DND-41 (cell line): Measurements from ENCODE around the gene GABBR2.

Experiments used
- ATAC-seq: fragments of 200-7000 bp; cut with Tn5 transposase; 3 replicates; pipeline ENCODE4 v1.9.1; 2021; ENCODE audit warnings: low read depth; ENCODE audit not compliant: insufficient read depth
- DNase-seq: peaks from one replicate; pipeline ENCODE4 v3.0.0-alpha.2; 2020
- H2AFZ ChIP-seq: 2 replicates; pipeline ENCODE4 v1.6.0; 2012; ENCODE audit warnings: low read depth, low read length
- H3K27ac ChIP-seq: 2 replicates; pipeline ENCODE4 v1.5.1; 2012; ENCODE audit warnings: low read length, inconsistent platforms
- H3K27me3 ChIP-seq: fragments of 200-600 bp; sonication (generic); 2 replicates; pipeline ENCODE4 v1.6.0; 2012; ENCODE audit warnings: low read length, mild to moderate bottlenecking, inconsistent platforms; ENCODE audit not compliant: insufficient read depth, poor library complexity
- H3K36me3 ChIP-seq: 2 replicates; pipeline ENCODE4 v1.5.1; 2012; ENCODE audit warnings: low read length, inconsistent platforms; ENCODE audit not compliant: insufficient read depth
- H3K4me1 ChIP-seq: 2 replicates; pipeline ENCODE4 v1.5.1; 2012; ENCODE audit warnings: mild to moderate bottlenecking, low read length; ENCODE audit not compliant: insufficient read depth
- H3K4me2 ChIP-seq: 2 replicates; pipeline ENCODE4 v1.6.0; 2012; ENCODE audit warnings: mild to moderate bottlenecking, moderate library complexity, low read length, inconsistent platforms; ENCODE audit not compliant: insufficient read depth
- H3K4me3 ChIP-seq, 2 experiments: fragments of 200-600 bp in 1 of 2; shearing (Covaris generic) in 1 of 2; 2 replicates each; pipeline ENCODE4 v1.5.1; 2012 to 2016; ENCODE audit warnings: inconsistent platforms in 2 of 2, low read length in 2 of 2, mild to moderate bottlenecking in 2 of 2, low read depth in 1 of 2, moderate library complexity in 1 of 2
- H3K79me2 ChIP-seq: 2 replicates; pipeline ENCODE4 v1.6.0; 2012; ENCODE audit warnings: low read length, inconsistent platforms; ENCODE audit not compliant: insufficient read depth
- H3K9ac ChIP-seq: 2 replicates; pipeline ENCODE4 v1.6.0; 2012; ENCODE audit warnings: low read depth, mild to moderate bottlenecking, inconsistent platforms, low read length, moderate library complexity
- H3K9me3 ChIP-seq: 2 replicates; pipeline ENCODE4 v1.5.1; 2012; ENCODE audit warnings: low read length, moderate library complexity, mild to moderate bottlenecking, inconsistent platforms; ENCODE audit not compliant: insufficient read depth, severe bottlenecking
- H4K20me1 ChIP-seq: 2 replicates; pipeline ENCODE4 v1.6.0; 2012; ENCODE audit warnings: low read length; ENCODE audit not compliant: insufficient read depth
- EZH2 ChIP-seq: IDR thresholded peaks from 3 replicates; pipeline ENCODE4 v1.6.1; 2012; ENCODE audit warnings: borderline replicate concordance, low read depth, mild to moderate bottlenecking, moderate library complexity, low read length, inconsistent platforms; ENCODE audit not compliant: severe bottlenecking
- TF ChIP-seq, protein P1 (sequence below): IDR thresholded peaks from 2 replicates; pipeline ENCODE4 v1.5.1; 2012; ENCODE audit warnings: borderline replicate concordance, low read length, moderate library complexity, mild to moderate bottlenecking; ENCODE audit not compliant: poor library complexity, severe bottlenecking; ENCODE audit errors: extremely low read depth

The GABBR2 gene

DNA sequence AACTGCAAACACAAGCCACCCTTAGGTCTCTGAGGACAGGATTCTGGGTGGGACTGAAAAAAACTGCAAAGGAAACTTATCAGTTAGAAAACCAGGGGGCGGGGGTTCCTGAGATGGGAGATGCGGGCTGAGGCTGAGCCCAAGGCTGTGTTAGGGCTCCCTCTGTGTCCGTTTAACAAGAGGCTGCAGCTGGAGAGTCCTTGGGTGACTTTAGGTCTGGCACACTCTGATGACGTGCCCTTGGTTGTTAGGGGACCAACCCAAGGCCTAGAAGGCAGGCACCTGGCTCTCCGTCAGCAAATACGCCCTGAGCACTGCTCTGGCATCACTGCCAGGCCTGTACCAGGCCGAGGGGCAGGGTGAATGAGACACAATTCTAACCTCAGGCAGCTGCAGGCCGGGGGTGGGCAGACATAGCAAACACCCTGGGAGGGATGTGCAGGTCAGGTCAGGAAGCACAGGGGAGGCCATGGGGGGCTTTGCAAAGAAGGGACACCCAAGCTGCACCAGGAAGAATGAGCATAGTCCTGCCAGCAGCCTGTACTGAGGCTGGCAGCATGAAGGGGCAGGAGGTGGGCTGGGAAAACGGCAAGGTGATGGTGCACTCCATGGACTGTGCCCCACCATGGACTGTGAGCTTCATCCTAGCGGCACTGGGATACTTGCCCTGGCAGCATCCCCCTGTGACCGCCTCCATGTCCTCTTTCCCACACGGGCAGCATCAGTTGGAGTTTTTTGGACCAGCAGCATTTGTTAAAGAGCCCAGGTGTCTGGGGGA, 137.9 kb downstream of the GABBR2 start:
- H3K4me2 ChIP-seq, result no peak overlapping the region
- no peak overlapping the region for H3K9ac ChIP-seq
- no peak overlapping the region for H3K27ac ChIP-seq
- H3K9me3 ChIP-seq, result no peaks in the 10 kb centered on the region
- no peak overlapping the region for H2AFZ ChIP-seq
- no peak overlapping the region for H3K4me3 ChIP-seq
- peaks cover 4% of the 10 kb centered on the region for H3K4me1 ChIP-seq
- H3K36me3 ChIP-seq, result no peaks in the 10 kb centered on the region
- TF ChIP-seq, protein P1, sequence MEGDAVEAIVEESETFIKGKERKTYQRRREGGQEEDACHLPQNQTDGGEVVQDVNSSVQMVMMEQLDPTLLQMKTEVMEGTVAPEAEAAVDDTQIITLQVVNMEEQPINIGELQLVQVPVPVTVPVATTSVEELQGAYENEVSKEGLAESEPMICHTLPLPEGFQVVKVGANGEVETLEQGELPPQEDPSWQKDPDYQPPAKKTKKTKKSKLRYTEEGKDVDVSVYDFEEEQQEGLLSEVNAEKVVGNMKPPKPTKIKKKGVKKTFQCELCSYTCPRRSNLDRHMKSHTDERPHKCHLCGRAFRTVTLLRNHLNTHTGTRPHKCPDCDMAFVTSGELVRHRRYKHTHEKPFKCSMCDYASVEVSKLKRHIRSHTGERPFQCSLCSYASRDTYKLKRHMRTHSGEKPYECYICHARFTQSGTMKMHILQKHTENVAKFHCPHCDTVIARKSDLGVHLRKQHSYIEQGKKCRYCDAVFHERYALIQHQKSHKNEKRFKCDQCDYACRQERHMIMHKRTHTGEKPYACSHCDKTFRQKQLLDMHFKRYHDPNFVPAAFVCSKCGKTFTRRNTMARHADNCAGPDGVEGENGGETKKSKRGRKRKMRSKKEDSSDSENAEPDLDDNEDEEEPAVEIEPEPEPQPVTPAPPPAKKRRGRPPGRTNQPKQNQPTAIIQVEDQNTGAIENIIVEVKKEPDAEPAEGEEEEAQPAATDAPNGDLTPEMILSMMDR, result no peak
- no peak for TF ChIP-seq EZH2
- no peak for DNase-seq
- no peaks in the 10 kb centered on the region for H3K79me2 ChIP-seq
- ATAC-seq, result no peak
- H3K27me3 ChIP-seq, result peaks cover 15% of the 10 kb centered on the region
- H4K20me1 ChIP-seq, result no peaks in the 10 kb centered on the region; the same call in 1 of the 2 replicates

DNA sequence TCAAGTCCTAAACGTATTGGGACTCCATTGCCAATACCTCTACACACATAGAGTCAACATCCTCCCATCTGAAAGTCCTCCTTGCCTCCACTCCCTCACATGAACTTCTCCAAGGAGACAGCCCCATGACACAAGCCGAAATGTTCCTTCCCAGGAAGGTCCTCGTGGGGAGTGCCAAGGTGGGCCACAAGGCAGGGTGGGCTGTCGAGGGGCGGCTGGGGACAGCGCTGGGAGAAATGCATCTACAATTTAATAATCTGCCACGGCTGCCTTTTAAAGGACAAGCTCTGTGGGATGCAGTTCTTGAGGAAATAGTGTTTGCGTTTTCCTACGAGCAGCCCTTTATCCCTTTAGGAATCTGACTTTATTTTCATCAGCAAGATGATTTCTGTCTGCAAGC, 138.7 kb downstream of the GABBR2 start:
- no peak overlapping the region for H3K4me2 ChIP-seq
- H3K9me3 ChIP-seq, result no peaks in the 10 kb centered on the region
- no peak overlapping the region for H2AFZ ChIP-seq
- no peak overlapping the region for H3K27ac ChIP-seq
- no peaks in the 10 kb centered on the region for H3K36me3 ChIP-seq
- ATAC-seq, result no peak
- H3K9ac ChIP-seq, result no peak overlapping the region
- no peaks in the 10 kb centered on the region; the same call in 1 of the 2 replicates for H4K20me1 ChIP-seq
- DNase-seq, result no peak
- no peaks in the 10 kb centered on the region for H3K79me2 ChIP-seq
- H3K27me3 ChIP-seq, result peaks cover 15% of the 10 kb centered on the region
- H3K4me3 ChIP-seq, result no peak overlapping the region
- H3K4me1 ChIP-seq, result no peaks in the 10 kb centered on the region
- no peak for TF ChIP-seq EZH2
- TF ChIP-seq, protein P1, result no peak

DNA sequence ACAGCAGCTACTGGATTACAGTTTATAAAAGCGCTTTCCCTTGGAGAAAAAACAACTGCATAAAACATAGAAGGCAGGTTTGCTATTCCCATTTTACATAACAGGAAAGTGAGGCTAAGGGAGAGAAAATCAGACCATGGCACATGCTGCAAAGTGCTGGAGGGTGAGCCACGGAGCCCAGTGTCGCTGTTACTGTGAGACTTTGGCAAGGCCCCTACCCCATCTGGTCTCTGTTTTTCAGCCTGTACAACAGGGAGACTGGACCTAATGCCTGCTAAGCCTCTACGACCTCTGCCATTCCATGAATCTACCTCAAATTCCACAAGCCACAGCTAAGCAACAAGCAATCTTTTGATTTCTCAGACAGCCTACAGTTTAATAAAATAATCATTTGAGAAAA, 139.2 kb downstream of the GABBR2 start:
- Histone ChIP-seq H3K4me3 (no peak overlapping the region), H3K9ac (no peak overlapping the region), H3K79me2 (no peaks in the 10 kb centered on the region), H2AFZ (no peak overlapping the region), H3K27ac (no peak overlapping the region), H3K4me2 (no peak overlapping the region), H3K27me3 (peaks cover 15% of the 10 kb centered on the region), H3K4me1 (no peaks in the 10 kb centered on the region), H3K9me3 (no peaks in the 10 kb centered on the region), H4K20me1 (no peaks in the 10 kb centered on the region; the same call in 1 of the 2 replicates), H3K36me3 (no peaks in the 10 kb centered on the region)
- TF ChIP-seq, protein P1, result no peak
- TF ChIP-seq EZH2, result no peak
- DNase-seq, result no peak
- ATAC-seq, result no peak
